Muscle of leg (tissue), 11 donors: ENCODE measurements around the gene ADARB2. TPM values are rescaled to one million over a fixed set of nuclear protein-coding genes. Genes with fewer than 3 reads are reported as not detected.
A peak's percentile ranks its signal among the peaks of the same experiment; 100 is the strongest.

Source experiments
- DNase-seq: peaks from one replicate; pipeline ENCODE4 v3.0.0; 2013
- H3K27ac ChIP-seq: one replicate; pipeline ENCODE4 v1.5.1; 2013; ENCODE audit warnings: mild to moderate bottlenecking, low read length, control low read depth
- H3K27me3 ChIP-seq: one replicate; pipeline ENCODE4 v1.6.1; 2013; ENCODE audit warnings: low read length; ENCODE audit not compliant: control insufficient read depth, insufficient read depth
- H3K36me3 ChIP-seq: one replicate; pipeline ENCODE4 v1.6.1; 2013; ENCODE audit warnings: low read length; ENCODE audit not compliant: control insufficient read depth, insufficient read depth
- H3K4me1 ChIP-seq: one replicate; pipeline ENCODE4 v1.6.1; 2013; ENCODE audit warnings: low read length; ENCODE audit not compliant: control insufficient read depth, insufficient read depth
- H3K4me3 ChIP-seq: one replicate; pipeline ENCODE4 v1.5.1; 2013; ENCODE audit warnings: low read length, control low read depth
- H3K9me3 ChIP-seq: replicated peaks from 2 replicates; pipeline ENCODE4 v1.6.1; 2013; ENCODE audit warnings: low read depth, low read length; ENCODE audit not compliant: control insufficient read depth
- WGBS: methylation state at CpG from one replicate; pipeline ENCODE4 v1.1.5; 2013; ENCODE audit warnings: missing lambda C conversion rate; ENCODE audit not compliant: insufficient coverage; 5-methylcytosine and 5-hydroxymethylcytosine counted together
- polyA plus RNA-seq, 8 donors: library from polyadenylated mRNA; unstranded; fragments of 120-200 nt; gene quantifications; one replicate each; pipeline versions ENCODE4 v1.2.1 to v1.2.3, GENCODE V29; 2013; ENCODE audit warnings: inconsistent platforms in 1 of 8, low replicate concordance in 1 of 8; ENCODE audit not compliant: insufficient read length in 8 of 8, insufficient read depth in 1 of 8
- total RNA-seq: library from RNA; stranded (reverse); fragments of 120-200 nt; gene quantifications from one replicate; pipeline ENCODE4 v1.2.4, GENCODE V29; 2013

ADARB2 gene
- total and polyA plus RNA-seq, 9 donors: 0.13 to 0.38 (median 0.23) TPM

DNA sequence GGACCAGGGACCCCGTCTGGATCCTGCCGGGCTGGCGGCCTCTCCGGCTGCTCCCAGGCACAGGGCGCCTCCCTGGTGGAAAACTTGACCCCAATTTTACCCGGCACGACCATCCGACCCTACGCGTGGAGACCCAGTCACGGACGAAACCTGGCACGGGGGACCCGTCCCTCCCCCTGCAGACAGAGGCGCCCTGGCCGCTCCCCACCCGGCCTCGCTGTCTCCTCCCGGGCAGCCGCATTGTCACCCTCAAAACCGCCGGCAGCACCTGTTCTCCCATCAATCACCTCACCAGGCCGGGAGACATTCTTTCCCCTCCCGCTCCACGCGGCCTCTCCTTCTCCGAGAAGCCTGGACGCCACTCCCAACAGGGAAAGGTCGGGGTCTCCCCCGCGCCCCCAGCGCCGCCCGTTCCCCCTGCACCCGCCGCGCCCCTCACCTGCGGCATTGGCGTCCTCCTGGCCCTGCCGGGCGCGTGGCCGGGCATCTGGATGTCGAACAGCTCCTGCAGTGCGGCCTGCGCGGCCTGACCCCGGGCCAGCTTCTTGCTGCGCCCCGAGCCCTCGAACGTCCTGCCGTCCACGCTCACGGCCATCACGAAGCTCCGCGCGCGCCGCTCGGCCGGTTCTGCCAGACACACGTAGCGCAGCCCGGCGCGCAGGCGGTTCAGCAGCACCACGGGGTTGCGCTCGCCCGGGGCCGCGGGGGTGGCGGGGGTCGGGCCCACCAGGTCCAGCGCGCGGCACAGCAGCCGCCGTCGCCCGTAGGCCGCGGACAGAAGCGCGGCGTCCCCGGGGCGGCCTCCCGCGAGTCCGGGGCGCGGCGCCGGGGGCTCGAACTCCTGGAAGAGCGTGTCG, 374.5 kb downstream of the ADARB2 start:
- peaks cover 12% of the 10 kb centered on the region for H3K27me3 ChIP-seq
- no peak for DNase-seq
- no peaks in the 10 kb centered on the region for H3K9me3 ChIP-seq
- no peaks in the 10 kb centered on the region for H3K36me3 ChIP-seq
- H3K4me3 ChIP-seq: no peak overlapping the region
- no peak overlapping the region for H3K27ac ChIP-seq
- 58% methylated on average over 101 of the region's 101 CpGs for WGBS
- peaks cover 11% of the 10 kb centered on the region for H3K4me1 ChIP-seq

GRCh38 chr10:1361411-1362105, 375.8 kb downstream of the ADARB2 start:
- Histone ChIP-seq H3K4me3 (no peak overlapping the region), H3K36me3 (no peaks in the 10 kb centered on the region), H3K9me3 (no peaks in the 10 kb centered on the region), H3K27me3 (peaks cover 12% of the 10 kb centered on the region), H3K4me1 (peaks cover 11% of the 10 kb centered on the region), H3K27ac (no peak overlapping the region)
- no peak for DNase-seq
- WGBS: 84% methylated on average over 5 of the region's 13 CpGs

DNA sequence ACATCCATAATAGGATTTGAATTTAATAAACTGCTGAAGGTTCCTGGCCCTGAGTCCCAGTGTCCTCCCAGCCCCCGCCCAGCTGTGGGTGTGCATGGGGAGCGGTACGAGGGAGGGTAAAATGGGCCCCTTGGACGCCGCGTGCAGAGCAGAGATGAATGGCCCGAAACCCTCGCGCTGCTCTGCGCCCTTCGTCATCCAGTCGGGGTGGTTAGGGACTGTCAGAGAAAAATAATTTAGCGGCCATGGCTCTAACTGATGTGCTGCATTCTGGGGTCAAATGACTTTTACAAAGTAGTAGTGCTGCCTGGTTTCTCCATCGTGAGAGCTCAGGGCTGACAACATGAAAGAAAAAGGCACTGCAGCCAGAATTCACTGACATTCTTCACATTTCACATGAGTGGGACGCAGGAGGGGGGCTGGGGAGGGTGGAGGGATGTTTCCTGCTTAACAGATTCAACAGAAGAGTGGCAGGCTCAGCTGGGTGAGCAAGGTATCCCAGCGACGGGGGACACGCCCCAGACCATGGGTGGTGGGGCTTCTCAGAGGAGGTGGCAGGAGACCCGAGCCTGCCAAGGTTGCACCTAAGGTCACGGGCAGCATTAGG, 376.7 kb downstream of the ADARB2 start:
- WGBS: 4% methylated on average over 9 of the region's 20 CpGs
- Histone ChIP-seq H3K4me1 (peaks cover 11% of the 10 kb centered on the region), H3K9me3 (no peaks in the 10 kb centered on the region), H3K36me3 (no peaks in the 10 kb centered on the region), H3K27ac (peak overlapping the region; percentile 44), H3K27me3 (peaks cover 16% of the 10 kb centered on the region), H3K4me3 (no peak overlapping the region)
- DNase-seq: peak; percentile 81

DNA sequence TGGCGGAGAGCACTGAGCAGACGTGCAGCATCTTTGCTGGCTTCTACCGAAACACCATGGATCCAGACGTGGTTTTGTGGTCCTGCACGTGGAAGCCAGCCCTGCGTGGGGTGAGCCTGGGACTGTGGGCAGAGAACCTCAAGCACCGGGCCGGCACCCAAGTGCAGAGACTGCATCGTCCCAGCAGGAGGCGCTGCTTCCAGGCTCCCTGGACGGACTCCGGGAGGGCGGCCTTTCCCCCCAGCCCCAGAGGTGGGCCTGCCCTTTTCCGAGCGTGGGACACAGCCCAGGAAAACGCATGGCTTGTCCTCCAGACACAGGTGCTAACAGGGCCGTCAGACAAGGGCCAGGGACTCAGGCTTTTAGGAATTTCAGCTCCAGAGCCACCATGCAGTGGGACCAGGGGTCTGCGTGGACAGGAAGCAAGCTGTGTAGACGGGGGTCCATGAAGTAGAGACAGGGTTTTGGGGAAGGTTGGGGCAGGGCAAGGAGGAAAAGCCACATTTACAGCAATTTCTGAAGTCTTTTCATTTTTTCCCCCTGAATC, 377.2 kb downstream of the ADARB2 start:
- H3K27ac ChIP-seq: peak overlapping the region; percentile 5
- no peak for DNase-seq
- peaks cover 16% of the 10 kb centered on the region for H3K27me3 ChIP-seq

DNA sequence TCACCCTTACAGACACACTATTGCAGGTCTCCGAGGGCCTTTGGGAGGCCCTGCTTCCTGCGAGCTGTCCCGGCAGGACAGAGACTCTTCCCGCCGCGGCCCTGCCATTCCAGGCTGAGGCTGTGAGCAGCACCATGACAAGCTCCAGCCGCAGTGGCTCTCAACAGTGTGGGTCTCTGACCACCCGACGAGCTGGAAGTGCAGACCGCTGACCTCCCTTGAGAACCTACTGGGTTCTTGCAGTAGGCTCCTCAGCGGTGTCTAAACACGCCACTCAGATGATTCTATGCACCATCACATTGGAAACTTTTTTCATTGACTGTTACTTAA, 377.7 kb downstream of the ADARB2 start:
- Histone ChIP-seq H3K4me1 (peaks cover 11% of the 10 kb centered on the region), H3K27ac (no peak overlapping the region), H3K27me3 (peaks cover 16% of the 10 kb centered on the region), H3K9me3 (no peaks in the 10 kb centered on the region), H3K4me3 (no peak overlapping the region), H3K36me3 (no peaks in the 10 kb centered on the region)
- 88% methylated on average over 12 of the region's 12 CpGs for WGBS
- no peak for DNase-seq

More for the DNA sequence above, 377.2 kb downstream of the ADARB2 start:
- no peaks in the 10 kb centered on the region for H3K9me3 ChIP-seq
- H3K4me3 ChIP-seq: no peak overlapping the region
- no peaks in the 10 kb centered on the region for H3K36me3 ChIP-seq
- 46% methylated on average over 18 of the region's 19 CpGs for WGBS
- peaks cover 11% of the 10 kb centered on the region for H3K4me1 ChIP-seq

- H3K4me1 ChIP-seq: peaks cover 11% of the 10 kb centered on the region
- H3K27me3 ChIP-seq: peaks cover 14% of the 10 kb centered on the region
- no peak overlapping the region for H3K4me3 ChIP-seq
- H3K9me3 ChIP-seq: no peaks in the 10 kb centered on the region
- WGBS: 74% methylated on average over 3 of the region's 9 CpGs
- H3K27ac ChIP-seq: no peak overlapping the region
- no peaks in the 10 kb centered on the region for H3K36me3 ChIP-seq
- DNase-seq: no peak
These were observed 378.3 kb downstream of the ADARB2 start for GRCh38 chr10:1358860-1359625.

DNA sequence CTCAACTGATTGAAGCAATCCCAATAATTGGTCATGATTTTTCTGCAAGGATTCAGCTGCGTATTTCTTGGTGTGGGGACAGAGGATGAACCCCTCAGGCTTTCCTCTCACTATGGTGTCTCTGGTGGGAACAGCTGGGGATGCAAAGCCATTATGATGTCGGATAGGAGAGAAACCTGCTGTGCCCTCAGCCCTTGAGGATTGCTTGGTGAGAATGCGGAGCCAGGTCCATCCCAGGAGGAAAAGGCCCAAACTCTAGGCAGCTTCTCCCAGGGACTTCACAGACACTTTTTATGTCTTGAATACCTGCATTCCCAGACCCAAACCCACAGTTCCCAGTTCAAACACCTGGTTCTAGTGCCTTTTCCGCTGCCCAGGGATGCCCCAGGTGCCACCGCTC, 379.2 kb downstream of the ADARB2 start:
- no peak overlapping the region for H3K27ac ChIP-seq
- H3K4me3 ChIP-seq: no peak overlapping the region
- H3K9me3 ChIP-seq: no peaks in the 10 kb centered on the region
- no peak for DNase-seq
- peaks cover 12% of the 10 kb centered on the region for H3K27me3 ChIP-seq
- peaks cover 11% of the 10 kb centered on the region for H3K4me1 ChIP-seq
- 100% methylated on average over 2 of the region's 5 CpGs for WGBS
- no peaks in the 10 kb centered on the region for H3K36me3 ChIP-seq

DNA sequence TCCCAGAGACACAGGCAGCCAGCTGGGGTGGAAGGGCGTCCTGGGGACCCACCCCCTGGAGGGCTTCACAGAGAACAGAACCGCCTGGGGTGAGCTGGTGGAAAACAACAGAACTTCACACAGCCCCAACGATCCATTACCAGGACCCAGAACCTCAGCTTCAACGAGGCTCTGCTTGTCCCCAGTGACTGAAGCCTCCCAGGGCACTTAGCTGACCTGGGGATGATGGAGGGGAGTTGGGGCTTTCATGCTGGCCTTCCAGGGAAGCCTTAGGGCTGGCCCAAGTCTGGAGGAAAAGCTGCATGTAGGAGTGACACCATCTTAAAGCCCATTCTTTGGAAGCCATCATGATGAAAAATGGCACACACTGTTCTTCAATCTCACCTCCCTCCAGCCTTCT, 381.0 kb downstream of the ADARB2 start:
- Histone ChIP-seq H3K4me3 (no peak overlapping the region), H3K27me3 (peaks cover 6% of the 10 kb centered on the region), H3K9me3 (no peaks in the 10 kb centered on the region), H3K4me1 (peaks cover 11% of the 10 kb centered on the region), H3K27ac (no peak overlapping the region), H3K36me3 (no peaks in the 10 kb centered on the region)
- no peak for DNase-seq
- no CpG with 5 or more reads among the region's 4 CpGs for WGBS

- Histone ChIP-seq H3K36me3 (no peaks in the 10 kb centered on the region), H3K4me1 (peaks cover 2% of the 10 kb centered on the region), H3K27ac (no peak overlapping the region), H3K4me3 (no peak overlapping the region), H3K9me3 (no peaks in the 10 kb centered on the region), H3K27me3 (peaks cover 4% of the 10 kb centered on the region)
- DNase-seq: no peak
- 70% methylated on average over 7 of the region's 10 CpGs for WGBS
These were observed 382.3 kb downstream of the ADARB2 start for GRCh38 chr10:1354809-1355710.
